ENCODE results near the gene PHACTR1.

GRCh38 chr6:12939314-12939713 lies 222.7 kb downstream of the PHACTR1 start:
- TF ChIP-seq CTCF (conservative IDR thresholded peaks at IDR 0.05; ENCODE audit: low read depth, low read length), result no peak
- TF ChIP-seq EZH2phosphoT487 (IDR thresholded peaks at IDR 0.05; ENCODE audit: borderline replicate concordance, low read length), result no peak

All from PC-3 (cell line).